ENCODE data around the gene OR4M1. TPM values are rescaled to one million over a fixed set of nuclear protein-coding genes. Genes with fewer than 3 reads are reported as not detected.
"Not testable (repeated sequence)": the region's sequence is repeated elsewhere in the genome, so short reads cannot be mapped to it uniquely, and the experiment has no call there.

OR4M1 gene
- total RNA-seq, 1 donor from 2014 or later: not detected

GRCh38 chr14:19823765-19824164 is 50.5 kb downstream of the OR4M1 start:
- no peak overlapping the region for H3K4me3 ChIP-seq
- H3K4me1 ChIP-seq: no peaks in the 10 kb centered on the region
- DNase-seq (ENCODE audit: low spot score in 2 of 2): no peak
- H3K27ac ChIP-seq: no peak overlapping the region
- no peaks in the 10 kb centered on the region for H3K36me3 ChIP-seq
- H3K9me3 ChIP-seq: no peaks in the 10 kb centered on the region
- no peaks in the 10 kb centered on the region for H3K27me3 ChIP-seq
- intact Hi-C loops (cut with DNase I): no loop called here
- TF ChIP-seq, protein P1, sequence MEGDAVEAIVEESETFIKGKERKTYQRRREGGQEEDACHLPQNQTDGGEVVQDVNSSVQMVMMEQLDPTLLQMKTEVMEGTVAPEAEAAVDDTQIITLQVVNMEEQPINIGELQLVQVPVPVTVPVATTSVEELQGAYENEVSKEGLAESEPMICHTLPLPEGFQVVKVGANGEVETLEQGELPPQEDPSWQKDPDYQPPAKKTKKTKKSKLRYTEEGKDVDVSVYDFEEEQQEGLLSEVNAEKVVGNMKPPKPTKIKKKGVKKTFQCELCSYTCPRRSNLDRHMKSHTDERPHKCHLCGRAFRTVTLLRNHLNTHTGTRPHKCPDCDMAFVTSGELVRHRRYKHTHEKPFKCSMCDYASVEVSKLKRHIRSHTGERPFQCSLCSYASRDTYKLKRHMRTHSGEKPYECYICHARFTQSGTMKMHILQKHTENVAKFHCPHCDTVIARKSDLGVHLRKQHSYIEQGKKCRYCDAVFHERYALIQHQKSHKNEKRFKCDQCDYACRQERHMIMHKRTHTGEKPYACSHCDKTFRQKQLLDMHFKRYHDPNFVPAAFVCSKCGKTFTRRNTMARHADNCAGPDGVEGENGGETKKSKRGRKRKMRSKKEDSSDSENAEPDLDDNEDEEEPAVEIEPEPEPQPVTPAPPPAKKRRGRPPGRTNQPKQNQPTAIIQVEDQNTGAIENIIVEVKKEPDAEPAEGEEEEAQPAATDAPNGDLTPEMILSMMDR (IDR thresholded peaks at IDR 0.05): no peak

GRCh38 chr14:19827626-19828244 is 54.4 kb downstream of the OR4M1 start:
- intact Hi-C loops (cut with DNase I); H3K27me3 ChIP-seq; H3K27ac ChIP-seq; DNase-seq (ENCODE audit: low spot score in 2 of 2); H3K4me3 ChIP-seq; H3K4me1 ChIP-seq; H3K9me3 ChIP-seq; H3K36me3 ChIP-seq: not testable (repeated sequence)

DNA sequence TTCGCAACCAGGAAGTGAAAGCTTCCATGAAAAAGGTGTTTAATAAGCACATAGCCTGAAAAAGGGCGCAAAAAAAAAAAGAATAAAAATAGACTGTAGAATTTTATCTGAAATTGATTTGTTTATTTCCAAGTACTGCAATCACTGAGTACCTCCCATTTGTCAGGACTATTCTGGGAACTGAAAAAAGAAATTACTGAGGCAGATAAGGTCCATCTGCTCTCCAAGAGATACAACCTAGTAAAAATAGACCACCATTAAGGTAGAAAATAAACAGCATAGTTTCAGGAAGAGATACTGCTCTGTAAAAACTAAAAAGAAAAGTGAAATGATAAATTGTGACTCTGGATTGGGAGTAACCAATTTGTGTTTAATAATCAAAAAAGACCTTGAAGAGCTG is 55.0 kb downstream of the OR4M1 start:
- Histone ChIP-seq H3K9me3 (no peaks in the 10 kb centered on the region), H3K4me3 (no peak overlapping the region), H3K27ac (no peak overlapping the region), H3K36me3 (no peaks in the 10 kb centered on the region), H3K4me1 (no peaks in the 10 kb centered on the region), H3K27me3 (no peaks in the 10 kb centered on the region)
- TF ChIP-seq, protein P1 (IDR thresholded peaks at IDR 0.05): no peak
- intact Hi-C loops (cut with DNase I): no loop called here
- DNase-seq (ENCODE audit: low spot score in 2 of 2): no peak

Other genes with a start within 250 kb of the OR4M1 start
- gene OR11H2, start 59.6 kb upstream of the OR4M1 start, total RNA-seq: not detected
- not detected for gene OR4Q3, start 29.9 kb upstream of the OR4M1 start, total RNA-seq
- not detected for gene OR4N2, start 30.3 kb downstream of the OR4M1 start, total RNA-seq
- not detected for gene OR4K2, start 101.6 kb downstream of the OR4M1 start, total RNA-seq
- gene OR4K5, start 147.1 kb downstream of the OR4M1 start, total RNA-seq: not detected
- gene OR4K1, start 157.4 kb downstream of the OR4M1 start, total RNA-seq: not detected
- gene OR4K15, start 202.1 kb downstream of the OR4M1 start, total RNA-seq: not detected
- not detected for gene OR4Q2, start 228.7 kb downstream of the OR4M1 start, total RNA-seq
- gene OR4K14, start 245.8 kb downstream of the OR4M1 start, total RNA-seq: not detected